ENCODE results near the gene ARL1.

DNA sequence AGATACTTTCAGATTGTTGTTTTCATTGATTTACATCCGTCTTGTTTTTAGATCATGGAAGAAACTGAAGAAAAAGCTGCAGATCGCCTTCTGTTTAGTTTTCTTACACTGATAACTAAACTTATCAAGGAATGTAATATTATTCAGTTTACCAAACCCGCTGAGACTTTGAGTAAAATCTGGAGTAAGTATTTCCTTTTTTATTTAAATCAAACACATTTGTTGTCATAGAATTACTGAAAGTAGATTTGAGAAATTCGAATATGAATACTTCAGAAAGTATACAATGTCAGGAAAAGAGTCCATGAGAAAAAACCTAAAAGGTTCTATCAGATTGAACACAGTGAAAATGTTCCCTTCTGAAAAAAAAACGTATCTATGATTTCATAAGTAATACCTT lies 32.0 kb downstream of the ARL1 start:
- TF ChIP-seq, protein P1, sequence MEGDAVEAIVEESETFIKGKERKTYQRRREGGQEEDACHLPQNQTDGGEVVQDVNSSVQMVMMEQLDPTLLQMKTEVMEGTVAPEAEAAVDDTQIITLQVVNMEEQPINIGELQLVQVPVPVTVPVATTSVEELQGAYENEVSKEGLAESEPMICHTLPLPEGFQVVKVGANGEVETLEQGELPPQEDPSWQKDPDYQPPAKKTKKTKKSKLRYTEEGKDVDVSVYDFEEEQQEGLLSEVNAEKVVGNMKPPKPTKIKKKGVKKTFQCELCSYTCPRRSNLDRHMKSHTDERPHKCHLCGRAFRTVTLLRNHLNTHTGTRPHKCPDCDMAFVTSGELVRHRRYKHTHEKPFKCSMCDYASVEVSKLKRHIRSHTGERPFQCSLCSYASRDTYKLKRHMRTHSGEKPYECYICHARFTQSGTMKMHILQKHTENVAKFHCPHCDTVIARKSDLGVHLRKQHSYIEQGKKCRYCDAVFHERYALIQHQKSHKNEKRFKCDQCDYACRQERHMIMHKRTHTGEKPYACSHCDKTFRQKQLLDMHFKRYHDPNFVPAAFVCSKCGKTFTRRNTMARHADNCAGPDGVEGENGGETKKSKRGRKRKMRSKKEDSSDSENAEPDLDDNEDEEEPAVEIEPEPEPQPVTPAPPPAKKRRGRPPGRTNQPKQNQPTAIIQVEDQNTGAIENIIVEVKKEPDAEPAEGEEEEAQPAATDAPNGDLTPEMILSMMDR (conservative IDR thresholded peaks at IDR 0.05; ENCODE audit: low read length), result no peak
- TF ChIP-seq EZH2phosphoT487 (IDR thresholded peaks at IDR 0.05; ENCODE audit: borderline replicate concordance, low read depth, low read length), result no peak

Measured in OCI-LY7 (cell line).